Caco-2 (cell line): ENCODE data around the gene NALCN. TPM values are rescaled to one million over a fixed set of nuclear protein-coding genes. Genes with fewer than 3 reads are reported as not detected.

Experiments used
- BruUV-seq: library from RNA; stranded (reverse); fragments of 400-500 nt; replicated peaks from 2 replicates; lab custom pipeline; 2021; lab: Mats Ljungman, UMichigan
- CTCF ChIA-PET: fragments of 300-600 bp; sonication (Branson Sonifier 250); formaldehyde crosslinking; loops from one replicate; lab custom pipeline; 2022; ENCODE audit warnings: antibody characterized with exemption; lab: Charles Lee
- POLR2A ChIA-PET: fragments of 300-600 bp; sonication (Branson Sonifier 250); formaldehyde crosslinking; loops from one replicate; lab custom pipeline; 2022; ENCODE audit warnings: antibody characterized with exemption; lab: Charles Lee
- DNase-seq, 2 experiments: peaks; one replicate each; pipeline versions ENCODE4 v3.0.0 to v3.0.0-alpha.2; 2020 to 2022
- H3K27me3 ChIP-seq: replicated peaks from 2 replicates; pipeline ENCODE4 v1.6.0; 2011; ENCODE audit warnings: low read length; ENCODE audit not compliant: control insufficient read depth, insufficient read depth
- H3K36me3 ChIP-seq: 2 replicates; pipeline ENCODE4 v1.5.1; 2011; ENCODE audit warnings: low read length; ENCODE audit not compliant: control insufficient read depth, insufficient read depth
- H3K4me1 ChIP-seq: fragments of 250-450 bp; sonication (Bioruptor Pico); 2 replicates; pipeline ENCODE4 v1.5.1; 2020; ENCODE audit warnings: mild to moderate bottlenecking
- H3K4me3 ChIP-seq: 2 replicates; pipeline ENCODE4 v1.5.1; 2011; ENCODE audit warnings: low read depth, mild to moderate bottlenecking, control low read depth, low read length
- H3K9me3 ChIP-seq: fragments of 250-450 bp; sonication (Bioruptor Pico); 2 replicates; pipeline ENCODE4 v1.5.1; 2020; ENCODE audit warnings: mild to moderate bottlenecking, moderate library complexity
- H3K27ac Mint-ChIP-seq: one replicate; pipeline ENCODE4 v1.8.0; 2022; ENCODE audit warnings: mixed read lengths; ENCODE audit not compliant: unreplicated experiment
- H3K27me3 Mint-ChIP-seq: one replicate; pipeline ENCODE4 v1.8.0; 2022; ENCODE audit warnings: mixed read lengths; ENCODE audit not compliant: insufficient read depth, unreplicated experiment
- H3K36me3 Mint-ChIP-seq: one replicate; pipeline ENCODE4 v1.8.0; 2022; ENCODE audit warnings: mild to moderate bottlenecking, mixed read lengths; ENCODE audit not compliant: insufficient read depth, unreplicated experiment
- H3K4me1 Mint-ChIP-seq: one replicate; pipeline ENCODE4 v1.8.0; 2022; ENCODE audit warnings: low read depth, mixed read lengths; ENCODE audit not compliant: unreplicated experiment
- H3K4me3 Mint-ChIP-seq: one replicate; pipeline ENCODE4 v1.8.0; 2022; ENCODE audit warnings: mild to moderate bottlenecking, moderate library complexity, mixed read lengths; ENCODE audit not compliant: unreplicated experiment
- H3K9me3 Mint-ChIP-seq: one replicate; pipeline ENCODE4 v1.8.0; 2022; ENCODE audit warnings: mixed read lengths; ENCODE audit not compliant: unreplicated experiment
- CTCF ChIP-seq, 2 experiments: fragments of 200-600 bp in 1 of 2; IDR thresholded peaks; 1 replicate in 1 of 2; 2 replicates in 1 of 2; pipeline versions ENCODE4 v1.5.1 to v1.8.0; 2011 to 2022; ENCODE audit warnings: antibody characterized with exemption in 1 of 2, control low read depth in 1 of 2, inconsistent platforms in 1 of 2, low read depth in 1 of 2, low read length in 1 of 2, mild to moderate bottlenecking in 1 of 2, moderate library complexity in 1 of 2; ENCODE audit not compliant: insufficient read depth in 1 of 2, severe bottlenecking in 1 of 2, unreplicated experiment in 1 of 2
- intact Hi-C: fragments of 100-400 bp; cut with micrococcal nuclease; formaldehyde crosslinking; loops from one replicate; pipeline ENCODE4 v1.10.0; 2022; ENCODE audit not compliant: unreplicated experiment
- total RNA-seq: library from RNA; stranded (reverse); gene quantifications from 2 replicates; pipeline ENCODE4 v1.2.3, GENCODE V29; 2022

Gene NALCN
- total RNA-seq, 1 experiment from 2014 or later: not detected

GRCh38 chr13:101384929-101385328 is 31.4 kb downstream of the NALCN start:
- Mint-ChIP-seq H3K27me3 (no peaks in the 10 kb centered on the region), H3K4me1 (no peaks in the 10 kb centered on the region), H3K9me3 (no peaks in the 10 kb centered on the region), H3K36me3 (no peaks in the 10 kb centered on the region), H3K27ac (no peak overlapping the region), H3K4me3 (no peak overlapping the region)
- DNase-seq: no peak
- no peaks in the 10 kb centered on the region for H3K9me3 ChIP-seq
- ChIA-PET POLR2A (no interaction called here), CTCF (no interaction called here)
- no peaks in the 10 kb centered on the region for H3K36me3 ChIP-seq
- H3K4me3 ChIP-seq: no peak overlapping the region
- intact Hi-C loops: no loop called here
- no peaks in the 10 kb centered on the region for H3K27me3 ChIP-seq
- TF ChIP-seq CTCF (IDR thresholded peaks at IDR 0.05; ENCODE audit: insufficient read depth in 1 of 2, low read depth in 1 of 2, low read length in 1 of 2, severe bottlenecking in 1 of 2, unreplicated experiment in 1 of 2): no peak
- BruUV-seq: no TSS peak
- H3K4me1 ChIP-seq: no peaks in the 10 kb centered on the region

DNA sequence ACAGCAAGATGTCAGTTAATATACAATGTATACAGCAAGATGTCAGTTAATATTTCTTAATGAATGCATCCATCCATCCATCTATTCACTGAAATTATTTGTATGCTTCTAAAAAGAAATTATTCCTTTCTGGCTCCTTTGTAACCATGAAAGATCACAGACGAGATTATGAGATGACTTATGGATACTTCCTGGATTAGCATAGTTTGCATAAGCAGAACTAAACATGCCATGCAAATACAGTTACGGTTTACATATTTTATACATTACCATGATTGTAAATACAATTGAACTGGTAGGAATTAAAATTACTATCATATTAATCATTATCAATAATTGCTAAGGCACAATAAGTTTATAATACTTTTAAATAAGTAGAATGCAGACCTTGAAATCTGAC is 32.7 kb downstream of the NALCN start:
- Histone ChIP-seq H3K9me3 (no peaks in the 10 kb centered on the region), H3K27me3 (no peaks in the 10 kb centered on the region), H3K4me3 (no peak overlapping the region), H3K36me3 (no peaks in the 10 kb centered on the region), H3K4me1 (no peaks in the 10 kb centered on the region)
- TF ChIP-seq CTCF (IDR thresholded peaks at IDR 0.05; ENCODE audit: insufficient read depth in 1 of 2, low read depth in 1 of 2, low read length in 1 of 2, severe bottlenecking in 1 of 2, unreplicated experiment in 1 of 2): no peak
- Mint-ChIP-seq H3K9me3 (no peaks in the 10 kb centered on the region), H3K4me1 (no peaks in the 10 kb centered on the region), H3K27me3 (no peaks in the 10 kb centered on the region), H3K4me3 (no peak overlapping the region), H3K36me3 (no peaks in the 10 kb centered on the region), H3K27ac (no peak overlapping the region)
- no peak for DNase-seq
- POLR2A ChIA-PET: no interaction called here
- CTCF ChIA-PET: no interaction called here
- no TSS peak for BruUV-seq
- intact Hi-C loops: no loop called here

- no TSS peak for BruUV-seq
- ChIA-PET CTCF (no interaction called here), POLR2A (no interaction called here)
- TF ChIP-seq CTCF (IDR thresholded peaks at IDR 0.05; ENCODE audit: insufficient read depth in 1 of 2, low read depth in 1 of 2, low read length in 1 of 2, severe bottlenecking in 1 of 2, unreplicated experiment in 1 of 2): no peak
- no peaks in the 10 kb centered on the region for H3K36me3 ChIP-seq
- H3K36me3 Mint-ChIP-seq: no peaks in the 10 kb centered on the region
- H3K9me3 Mint-ChIP-seq: no peaks in the 10 kb centered on the region
- H3K27me3 Mint-ChIP-seq: no peaks in the 10 kb centered on the region
- no peaks in the 10 kb centered on the region for H3K4me1 ChIP-seq
- H3K4me3 ChIP-seq: no peak overlapping the region
- no peak overlapping the region for H3K27ac Mint-ChIP-seq
- no peaks in the 10 kb centered on the region for H3K4me1 Mint-ChIP-seq
- H3K4me3 Mint-ChIP-seq: no peak overlapping the region
- no peak for DNase-seq
- no peaks in the 10 kb centered on the region for H3K9me3 ChIP-seq
- H3K27me3 ChIP-seq: no peaks in the 10 kb centered on the region
- intact Hi-C loops: no loop called here
These were observed 33.6 kb downstream of the NALCN start for GRCh38 chr13:101382701-101383100.
